DMS79 (cell line): Measurements from ENCODE around the gene COL28A1.
"Not testable (repeated sequence)": the region's sequence is repeated elsewhere in the genome, so short reads cannot be mapped to it uniquely, and the experiment has no call there.

Experiments used
- DNase-seq: peaks from one replicate; lab custom pipeline; 2025; lab: John Stamatoyannopoulos, UW

The COL28A1 gene

GRCh38 chr7:7517754-7518153, 17.9 kb downstream of the COL28A1 start:
- DNase-seq = no peak

- DNase-seq = no peak
These were observed 19.0 kb downstream of the COL28A1 start for GRCh38 chr7:7516662-7517061.

- DNase-seq = no peak
These were observed 19.5 kb downstream of the COL28A1 start for GRCh38 chr7:7516156-7516555.

- no peak for DNase-seq
These were observed 22.6 kb downstream of the COL28A1 start for GRCh38 chr7:7512861-7513597.

GRCh38 chr7:7510794-7511193, 24.9 kb downstream of the COL28A1 start:
- DNase-seq = no peak

GRCh38 chr7:7505915-7506314, 29.8 kb downstream of the COL28A1 start:
- no peak for DNase-seq

- DNase-seq = peak; percentile 8
These were observed 30.6 kb downstream of the COL28A1 start for GRCh38 chr7:7504910-7505704.

GRCh38 chr7:7499892-7500291, 35.8 kb downstream of the COL28A1 start:
- no peak for DNase-seq

GRCh38 chr7:7498856-7499255, 36.8 kb downstream of the COL28A1 start:
- no peak for DNase-seq

- no peak for DNase-seq
These were observed 39.4 kb downstream of the COL28A1 start for GRCh38 chr7:7496311-7496710.

GRCh38 chr7:7495171-7495570, 40.5 kb downstream of the COL28A1 start:
- no peak for DNase-seq

- no peak for DNase-seq
These were observed 44.6 kb downstream of the COL28A1 start for GRCh38 chr7:7491044-7491443.

GRCh38 chr7:7490003-7490402, 45.7 kb downstream of the COL28A1 start:
- no peak for DNase-seq

GRCh38 chr7:7489546-7489945, 46.1 kb downstream of the COL28A1 start:
- no peak for DNase-seq

GRCh38 chr7:7486362-7486761, 49.3 kb downstream of the COL28A1 start:
- DNase-seq = no peak

GRCh38 chr7:7484072-7484471, 51.6 kb downstream of the COL28A1 start:
- no peak for DNase-seq

GRCh38 chr7:7481802-7482201, 53.9 kb downstream of the COL28A1 start:
- no peak for DNase-seq

- no peak for DNase-seq
These were observed 56.3 kb downstream of the COL28A1 start for GRCh38 chr7:7479275-7479805.

GRCh38 chr7:7478569-7478968, 57.1 kb downstream of the COL28A1 start:
- DNase-seq = no peak

- not testable (repeated sequence) for DNase-seq
These were observed 58.0 kb downstream of the COL28A1 start for GRCh38 chr7:7477641-7478040.

- no peak for DNase-seq
These were observed 59.3 kb downstream of the COL28A1 start for GRCh38 chr7:7476381-7476780.

GRCh38 chr7:7475601-7476000, 60.1 kb downstream of the COL28A1 start:
- no peak for DNase-seq

- no peak for DNase-seq
These were observed 61.2 kb downstream of the COL28A1 start for GRCh38 chr7:7474436-7474835.
